ENCODE results near the gene SMAD5.

Gene SMAD5

DNA sequence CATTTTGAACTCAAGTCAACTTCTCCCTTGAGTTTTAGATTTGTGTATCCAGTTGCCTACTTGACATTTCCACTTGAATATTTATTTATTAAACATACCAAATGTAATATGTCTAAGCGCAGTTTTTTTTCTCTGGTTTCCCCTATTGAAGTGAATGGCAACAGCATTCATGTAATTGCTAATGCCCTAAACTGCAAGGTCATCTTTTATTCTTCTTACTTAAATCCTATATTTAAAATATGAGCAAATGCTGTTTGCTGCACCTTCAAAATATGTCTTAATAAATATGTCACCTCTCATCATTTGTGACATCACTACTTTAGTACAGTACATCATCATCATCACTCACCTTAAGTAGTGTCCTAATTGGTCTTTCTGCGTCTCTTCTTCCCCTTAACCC lies 22.4 kb downstream of the SMAD5 start (continued):
- no peak for TF ChIP-seq ZNF48 (tag by site-specific recombination; IDR thresholded peaks at IDR 0.05)
- no peak for TF ChIP-seq ZNF501 (tag by site-specific recombination; IDR thresholded peaks at IDR 0.05)
- TF ChIP-seq ZNF621 (tag by site-specific recombination; IDR thresholded peaks at IDR 0.05) = no peak

DNA sequence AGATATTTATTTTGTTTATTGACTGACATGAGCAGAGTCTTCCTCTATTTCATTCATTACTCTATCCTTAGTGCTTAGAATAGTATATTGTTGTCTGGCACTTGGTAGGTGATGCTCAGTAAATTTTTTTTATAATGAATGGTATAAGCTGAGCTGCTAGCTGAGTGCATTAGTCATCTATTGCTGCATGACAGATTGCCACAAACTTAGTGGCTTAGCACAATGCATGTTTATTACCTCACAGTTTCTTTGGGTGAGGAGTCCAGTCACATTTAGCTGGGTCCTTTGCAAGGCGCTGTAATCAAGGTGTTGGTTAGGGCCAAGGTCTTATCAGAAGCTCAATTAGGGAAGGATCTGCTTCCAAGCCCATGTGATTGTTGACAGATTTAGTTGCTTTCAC lies 23.1 kb downstream of the SMAD5 start:
- TF ChIP-seq YY2 (tag by site-specific recombination; IDR thresholded peaks at IDR 0.05) (no peak), HOXC10 (CRISPR knock-in tag; IDR thresholded peaks at IDR 0.05) (no peak), SALL2 (tag by site-specific recombination; IDR thresholded peaks at IDR 0.05; ENCODE audit: borderline replicate concordance) (no peak), ZBTB17 (tag by site-specific recombination; IDR thresholded peaks at IDR 0.05) (no peak)
- H3K4me3 ChIP-seq (ENCODE audit: low read depth, low read length) = no peak overlapping the region
- peaks cover 9% of the 10 kb centered on the region for H3K4me1 ChIP-seq (ENCODE audit: control insufficient read depth, insufficient read depth, low read length)
- POLR2A ChIA-PET = no interaction called here
- peaks cover 27 to 73% of the 10 kb centered on the region in 2 experiments for H3K36me3 ChIP-seq (ENCODE audit: control insufficient read depth in 2 of 2, insufficient read depth in 1 of 2, low read length in 2 of 2)
- CTCF ChIA-PET = interaction anchor here (1.4 kb wide), 1 partner anchor 56 kb away, joined by 12 read pairs; no protein-coding TSS in a partner anchor
- H3K9me3 ChIP-seq (ENCODE audit: control insufficient read depth, insufficient read depth, low read depth, low read length) = no peaks in the 10 kb centered on the region
- no peak overlapping the region for H3K27ac ChIP-seq (ENCODE audit: extremely low read depth, low read depth, low read length)

DNA sequence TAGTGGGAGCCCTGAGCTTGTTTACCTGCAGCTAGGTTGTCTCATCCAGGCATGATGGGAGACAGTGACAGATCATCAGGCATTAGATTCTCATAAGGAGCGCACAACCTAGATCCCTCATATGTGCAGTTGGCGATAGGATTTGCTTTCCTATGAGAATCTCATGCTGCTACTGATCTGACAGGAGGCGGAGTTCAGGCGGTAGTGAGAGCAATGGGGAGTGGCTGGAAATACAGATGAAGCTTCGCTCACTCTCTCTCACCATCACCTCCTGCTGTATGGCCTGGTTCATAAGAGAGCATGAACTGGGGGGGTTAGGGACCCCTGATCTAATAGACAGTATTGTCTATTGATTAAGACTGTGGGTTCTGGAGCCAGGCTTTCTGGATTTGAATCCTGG lies 24.9 kb downstream of the SMAD5 start:
- peak; percentile 99 for TF ChIP-seq ZNF610 (tag by site-specific recombination; IDR thresholded peaks at IDR 0.05; ENCODE audit: borderline replicate concordance)
- TF ChIP-seq ZNF248 (tag by site-specific recombination; IDR thresholded peaks at IDR 0.05) = no peak
- POLR2A ChIA-PET = no interaction called here
- no peaks in the 10 kb centered on the region for H3K4me1 ChIP-seq (ENCODE audit: control insufficient read depth, insufficient read depth, low read length)
- no peak overlapping the region for H3K4me3 ChIP-seq (ENCODE audit: low read depth, low read length)
- H3K9me3 ChIP-seq (ENCODE audit: control insufficient read depth, insufficient read depth, low read depth, low read length) = no peaks in the 10 kb centered on the region
- CTCF ChIA-PET = interaction anchor here (0.8 kb wide), 1 partner anchor 17 kb away, joined by 3 read pairs; no protein-coding TSS in a partner anchor
- H3K27ac ChIP-seq (ENCODE audit: extremely low read depth, low read depth, low read length) = no peak overlapping the region
- H3K36me3 ChIP-seq (ENCODE audit: control insufficient read depth in 2 of 2, insufficient read depth in 1 of 2, low read length in 2 of 2) = peaks cover 33 to 74% of the 10 kb centered on the region in 2 experiments

DNA sequence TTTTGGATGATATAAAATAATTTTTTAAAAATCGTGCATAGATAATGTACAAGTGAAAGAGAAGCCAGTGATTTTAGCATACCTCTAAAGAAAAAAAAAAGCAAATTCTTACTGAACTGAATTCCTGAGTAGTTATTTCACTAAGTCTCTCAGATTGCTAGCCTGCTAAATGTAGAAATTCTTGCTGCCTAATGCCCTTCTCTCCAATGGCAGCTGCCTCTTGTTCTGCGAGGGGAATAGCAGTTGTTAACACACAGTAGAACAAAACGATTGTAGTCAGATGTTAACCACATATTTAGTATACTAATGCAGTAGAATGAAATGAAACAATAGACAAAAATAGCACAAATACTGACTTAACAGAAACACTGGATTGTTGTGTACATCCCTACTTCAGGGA lies 26.8 kb downstream of the SMAD5 start:
- ChIA-PET POLR2A (no interaction called here), CTCF (interaction anchor here (0.7 kb wide), 1 partner anchor 12 kb away, joined by 9 read pairs; no protein-coding TSS in a partner anchor)
- Histone ChIP-seq H3K9me3 (ENCODE audit: control insufficient read depth, insufficient read depth, low read depth, low read length) (no peaks in the 10 kb centered on the region), H3K27ac (ENCODE audit: extremely low read depth, low read depth, low read length) (no peak overlapping the region), H3K36me3 (ENCODE audit: control insufficient read depth in 2 of 2, insufficient read depth in 1 of 2, low read length in 2 of 2) (peaks cover 26 to 74% of the 10 kb centered on the region in 2 experiments), H3K4me3 (ENCODE audit: low read depth, low read length) (no peak overlapping the region), H3K4me1 (ENCODE audit: control insufficient read depth, insufficient read depth, low read length) (no peaks in the 10 kb centered on the region)
- no peak for TF ChIP-seq ZNF132 (tag by site-specific recombination; IDR thresholded peaks at IDR 0.05; ENCODE audit: borderline replicate concordance)
- TF ChIP-seq ZNF645 (tag by site-specific recombination; IDR thresholded peaks at IDR 0.05) = no peak
- TF ChIP-seq ZNF76 (tag by site-specific recombination; IDR thresholded peaks at IDR 0.05; ENCODE audit: borderline replicate concordance, low read depth) = no peak
- TF ChIP-seq ZNF133 (tag by site-specific recombination; IDR thresholded peaks at IDR 0.05) = no peak
- no peak for TF ChIP-seq ZFP41 (tag by site-specific recombination; IDR thresholded peaks at IDR 0.05; ENCODE audit: borderline replicate concordance)
- no peak for TF ChIP-seq ZNF670 (tag by site-specific recombination; IDR thresholded peaks at IDR 0.05; ENCODE audit: low read depth)
- no peak for TF ChIP-seq YY1 (tag by site-specific recombination; IDR thresholded peaks at IDR 0.05)
- TF ChIP-seq, protein P1, sequence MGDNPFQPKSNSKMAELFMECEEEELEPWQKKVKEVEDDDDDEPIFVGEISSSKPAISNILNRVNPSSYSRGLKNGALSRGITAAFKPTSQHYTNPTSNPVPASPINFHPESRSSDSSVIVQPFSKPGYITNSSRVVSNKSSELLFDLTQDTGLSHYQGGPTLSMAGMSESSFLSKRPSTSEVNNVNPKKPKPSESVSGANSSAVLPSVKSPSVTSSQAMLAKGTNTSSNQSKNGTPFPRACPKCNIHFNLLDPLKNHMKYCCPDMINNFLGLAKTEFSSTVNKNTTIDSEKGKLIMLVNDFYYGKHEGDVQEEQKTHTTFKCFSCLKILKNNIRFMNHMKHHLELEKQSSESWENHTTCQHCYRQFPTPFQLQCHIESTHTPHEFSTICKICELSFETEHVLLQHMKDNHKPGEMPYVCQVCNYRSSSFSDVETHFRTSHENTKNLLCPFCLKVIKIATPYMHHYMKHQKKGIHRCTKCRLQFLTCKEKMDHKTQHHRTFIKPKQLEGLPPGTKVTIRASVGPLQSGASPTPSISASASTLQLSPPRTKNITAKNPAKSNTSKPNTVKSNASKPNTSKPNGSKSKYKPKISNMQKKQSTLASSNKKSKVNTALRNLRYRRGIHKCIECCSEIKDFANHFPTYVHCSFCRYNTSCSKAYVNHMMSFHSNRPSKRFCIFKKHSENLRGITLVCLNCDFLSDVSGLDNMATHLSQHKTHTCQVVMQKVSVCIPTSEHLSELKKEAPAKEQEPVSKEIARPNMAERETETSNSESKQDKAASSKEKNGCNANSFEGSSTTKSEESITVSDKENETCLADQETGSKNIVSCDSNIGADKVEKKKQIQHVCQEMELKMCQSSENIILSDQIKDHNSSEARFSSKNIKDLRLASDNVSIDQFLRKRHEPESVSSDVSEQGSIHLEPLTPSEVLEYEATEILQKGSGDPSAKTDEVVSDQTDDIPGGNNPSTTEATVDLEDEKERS (tag by site-specific recombination; IDR thresholded peaks at IDR 0.05) = no peak
- TF ChIP-seq ZNF623 (tag by site-specific recombination; IDR thresholded peaks at IDR 0.05) = no peak
- no peak for TF ChIP-seq TRIM28 (IDR thresholded peaks at IDR 0.05; ENCODE audit: borderline replicate concordance, low read length)
- TF ChIP-seq ZNF169 (tag by site-specific recombination; IDR thresholded peaks at IDR 0.05) = no peak
- TF ChIP-seq, protein P2, sequence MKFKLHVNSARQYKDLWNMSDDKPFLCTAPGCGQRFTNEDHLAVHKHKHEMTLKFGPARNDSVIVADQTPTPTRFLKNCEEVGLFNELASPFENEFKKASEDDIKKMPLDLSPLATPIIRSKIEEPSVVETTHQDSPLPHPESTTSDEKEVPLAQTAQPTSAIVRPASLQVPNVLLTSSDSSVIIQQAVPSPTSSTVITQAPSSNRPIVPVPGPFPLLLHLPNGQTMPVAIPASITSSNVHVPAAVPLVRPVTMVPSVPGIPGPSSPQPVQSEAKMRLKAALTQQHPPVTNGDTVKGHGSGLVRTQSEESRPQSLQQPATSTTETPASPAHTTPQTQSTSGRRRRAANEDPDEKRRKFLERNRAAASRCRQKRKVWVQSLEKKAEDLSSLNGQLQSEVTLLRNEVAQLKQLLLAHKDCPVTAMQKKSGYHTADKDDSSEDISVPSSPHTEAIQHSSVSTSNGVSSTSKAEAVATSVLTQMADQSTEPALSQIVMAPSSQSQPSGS (tag by site-specific recombination; IDR thresholded peaks at IDR 0.05; ENCODE audit: low read depth) = no peak
- TF ChIP-seq ZNF148 (tag by site-specific recombination; IDR thresholded peaks at IDR 0.05; ENCODE audit: borderline replicate concordance) = no peak

All from HEK293 (cell line).